Smooth muscle cell (in vitro differentiated cells): ENCODE data around the gene ZSCAN5A. TPM values are rescaled to one million over a fixed set of nuclear protein-coding genes. Genes with fewer than 3 reads are reported as not detected.
"Not testable (repeated sequence)": the region's sequence is repeated elsewhere in the genome, so short reads cannot be mapped to it uniquely, and the experiment has no call there.

Experiments
- DNase-seq: peaks from one replicate; lab custom pipeline; 2025; ENCODE audit not compliant: unreplicated experiment; lab: John Stamatoyannopoulos, UW
- H2AFZ ChIP-seq: fragments of 200-600 bp; sonication (generic); 2 replicates; pipeline ENCODE4 v1.6.0; 2016; ENCODE audit warnings: antibody characterized with exemption, low read depth, mild to moderate bottlenecking
- H3F3A ChIP-seq: fragments of 200-600 bp; sonication (generic); 2 replicates; pipeline ENCODE4 v1.6.0; 2017; ENCODE audit warnings: antibody characterized with exemption, low read depth
- H3K27ac ChIP-seq: fragments of 200-600 bp; sonication (generic); 2 replicates; pipeline ENCODE4 v1.5.1; 2016; ENCODE audit warnings: low read depth, mild to moderate bottlenecking
- H3K27me3 ChIP-seq: fragments of 200-600 bp; sonication (generic); 2 replicates; pipeline ENCODE4 v1.6.1; 2016; ENCODE audit warnings: low read depth, mild to moderate bottlenecking
- H3K36me3 ChIP-seq: fragments of 200-600 bp; sonication (generic); 2 replicates; pipeline ENCODE4 v1.5.1; 2016; ENCODE audit warnings: low read depth
- H3K4me1 ChIP-seq: fragments of 200-600 bp; sonication (generic); 2 replicates; pipeline ENCODE4 v1.5.1; 2016; ENCODE audit warnings: low read depth
- H3K4me2 ChIP-seq: fragments of 200-600 bp; sonication (generic); 2 replicates; pipeline ENCODE4 v1.6.0; 2016; ENCODE audit warnings: mild to moderate bottlenecking
- H3K4me3 ChIP-seq: fragments of 200-600 bp; sonication (generic); 2 replicates; pipeline ENCODE4 v1.5.1; 2016; ENCODE audit warnings: mild to moderate bottlenecking
- H3K79me2 ChIP-seq: fragments of 200-600 bp; sonication (generic); 2 replicates; pipeline ENCODE4 v1.6.0; 2016; ENCODE audit warnings: low read depth, mild to moderate bottlenecking
- H3K9ac ChIP-seq: fragments of 200-600 bp; sonication (generic); 2 replicates; pipeline ENCODE4 v1.6.0; 2016; ENCODE audit warnings: low read depth
- H3K9me3 ChIP-seq: fragments of 200-600 bp; sonication (generic); replicated peaks from 2 replicates; pipeline ENCODE4 v1.5.1; 2016; ENCODE audit warnings: low read depth
- H4K20me1 ChIP-seq: fragments of 200-600 bp; sonication (generic); 2 replicates; pipeline ENCODE4 v1.6.0; 2016; ENCODE audit warnings: low read depth
- WGBS: methylation state at CpG from one replicate; pipeline ENCODE4 v1.1.7; 2016; ENCODE audit warnings: low lambda C conversion rate; 5-methylcytosine and 5-hydroxymethylcytosine counted together
- polyA plus RNA-seq: library from polyadenylated mRNA; unstranded; fragments of >200 nt; fragmentation: Nextera tagmentation; extraction: Ambion mirVana; gene quantifications from 2 replicates; pipeline ENCODE4 v1.2.1, GENCODE V29; 2016
- total RNA-seq: library from RNA; depleted of rRNA; stranded (reverse); fragments of >200 nt; gene quantifications from 2 replicates; pipeline ENCODE4 v1.2.3, GENCODE V29; 2014
- TF ChIP-seq, protein P1 (sequence below): fragments of 200-600 bp; sonication (generic); IDR thresholded peaks from 2 replicates; pipeline ENCODE4 v1.5.1; 2017; ENCODE audit warnings: borderline replicate concordance, mild to moderate bottlenecking, antibody characterized with exemption; ENCODE audit not compliant: insufficient read depth, poor library complexity, severe bottlenecking

Gene ZSCAN5A
- total and polyA plus RNA-seq, 2 experiments from 2014 or later, result 4.7 to 5.3 TPM

GRCh38 chr19:56269348-56269747, 45.3 kb downstream of the ZSCAN5A start:
- H4K20me1 ChIP-seq, result no peaks in the 10 kb centered on the region
- H3F3A ChIP-seq, result no peaks in the 10 kb centered on the region
- no peak overlapping the region for H3K4me2 ChIP-seq
- no peaks in the 10 kb centered on the region for H3K9me3 ChIP-seq
- H3K36me3 ChIP-seq, result peaks cover 5% of the 10 kb centered on the region
- no peaks in the 10 kb centered on the region for H3K4me1 ChIP-seq
- H3K9ac ChIP-seq, result no peak overlapping the region
- 79% methylated on average over 6 of the region's 6 CpGs for WGBS
- TF ChIP-seq, protein P1, sequence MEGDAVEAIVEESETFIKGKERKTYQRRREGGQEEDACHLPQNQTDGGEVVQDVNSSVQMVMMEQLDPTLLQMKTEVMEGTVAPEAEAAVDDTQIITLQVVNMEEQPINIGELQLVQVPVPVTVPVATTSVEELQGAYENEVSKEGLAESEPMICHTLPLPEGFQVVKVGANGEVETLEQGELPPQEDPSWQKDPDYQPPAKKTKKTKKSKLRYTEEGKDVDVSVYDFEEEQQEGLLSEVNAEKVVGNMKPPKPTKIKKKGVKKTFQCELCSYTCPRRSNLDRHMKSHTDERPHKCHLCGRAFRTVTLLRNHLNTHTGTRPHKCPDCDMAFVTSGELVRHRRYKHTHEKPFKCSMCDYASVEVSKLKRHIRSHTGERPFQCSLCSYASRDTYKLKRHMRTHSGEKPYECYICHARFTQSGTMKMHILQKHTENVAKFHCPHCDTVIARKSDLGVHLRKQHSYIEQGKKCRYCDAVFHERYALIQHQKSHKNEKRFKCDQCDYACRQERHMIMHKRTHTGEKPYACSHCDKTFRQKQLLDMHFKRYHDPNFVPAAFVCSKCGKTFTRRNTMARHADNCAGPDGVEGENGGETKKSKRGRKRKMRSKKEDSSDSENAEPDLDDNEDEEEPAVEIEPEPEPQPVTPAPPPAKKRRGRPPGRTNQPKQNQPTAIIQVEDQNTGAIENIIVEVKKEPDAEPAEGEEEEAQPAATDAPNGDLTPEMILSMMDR, result no peak
- no peak overlapping the region for H3K27ac ChIP-seq
- no peak for DNase-seq
- no peaks in the 10 kb centered on the region for H3K27me3 ChIP-seq
- H2AFZ ChIP-seq, result no peak overlapping the region
- no peaks in the 10 kb centered on the region for H3K79me2 ChIP-seq
- H3K4me3 ChIP-seq, result no peak overlapping the region

- H3F3A ChIP-seq, result no peaks in the 10 kb centered on the region
- no peak for DNase-seq
- no peaks in the 10 kb centered on the region for H3K79me2 ChIP-seq
- WGBS, result 66% methylated on average over 3 of the region's 3 CpGs
- no peaks in the 10 kb centered on the region for H3K27me3 ChIP-seq
- no peak overlapping the region for H3K4me2 ChIP-seq
- no peaks in the 10 kb centered on the region for H4K20me1 ChIP-seq
- H3K36me3 ChIP-seq, result peaks cover 5% of the 10 kb centered on the region
- no peaks in the 10 kb centered on the region for H3K9me3 ChIP-seq
- no peak overlapping the region for H3K4me3 ChIP-seq
- H3K27ac ChIP-seq, result no peak overlapping the region
- H3K9ac ChIP-seq, result no peak overlapping the region
- H3K4me1 ChIP-seq, result no peaks in the 10 kb centered on the region
- no peak overlapping the region for H2AFZ ChIP-seq
- TF ChIP-seq, protein P1, result no peak
Observed at GRCh38 chr19:56266051-56266450, 48.6 kb downstream of the ZSCAN5A start.

- Histone ChIP-seq H3K4me3 (no peak overlapping the region), H3F3A (no peaks in the 10 kb centered on the region), H2AFZ (no peak overlapping the region), H3K4me2 (no peak overlapping the region), H3K27me3 (no peaks in the 10 kb centered on the region), H3K36me3 (no peaks in the 10 kb centered on the region), H4K20me1 (no peaks in the 10 kb centered on the region), H3K27ac (no peak overlapping the region), H3K9me3 (no peaks in the 10 kb centered on the region), H3K4me1 (no peaks in the 10 kb centered on the region), H3K79me2 (no peaks in the 10 kb centered on the region), H3K9ac (no peak overlapping the region)
- TF ChIP-seq, protein P1, result no peak
- no peak for DNase-seq
- WGBS, result 93% methylated on average over 5 of the region's 5 CpGs
Observed at GRCh38 chr19:56263319-56263718, 51.3 kb downstream of the ZSCAN5A start.

GRCh38 chr19:56261932-56262331, 52.7 kb downstream of the ZSCAN5A start:
- not testable (repeated sequence) for H3K9ac ChIP-seq, DNase-seq, H3K4me1 ChIP-seq, H2AFZ ChIP-seq, H4K20me1 ChIP-seq, H3K36me3 ChIP-seq, H3K27ac ChIP-seq, H3K4me3 ChIP-seq, H3K27me3 ChIP-seq, H3F3A ChIP-seq, H3K79me2 ChIP-seq, H3K9me3 ChIP-seq, H3K4me2 ChIP-seq
- 100% methylated on average over 6 of the region's 6 CpGs for WGBS
